ENCODE measurements around the gene CTAG1B.
"Not testable (repeated sequence)": the region's sequence is repeated elsewhere in the genome, so short reads cannot be mapped to it uniquely, and the experiment has no call there.

Gene CTAG1B

DNA sequence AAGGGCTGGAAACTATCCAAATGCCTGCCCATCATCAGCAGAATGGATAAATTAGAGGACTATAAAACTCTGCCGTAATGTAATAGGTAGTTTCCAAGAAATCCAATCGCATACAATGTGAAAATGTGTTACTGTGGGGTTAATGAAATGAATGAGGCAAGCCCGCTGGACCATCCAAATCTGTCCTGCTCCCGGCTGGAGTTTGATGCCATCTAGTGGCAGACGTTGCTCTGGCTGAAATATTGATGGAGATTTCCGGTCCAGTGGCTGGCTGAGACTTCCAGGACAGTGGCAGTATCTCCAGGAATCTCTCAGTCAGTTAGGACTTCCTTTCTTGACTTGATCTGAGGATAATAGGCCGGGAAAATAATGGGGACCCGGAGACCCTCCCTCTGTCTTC lies 36.1 kb downstream of the CTAG1B start:
- H2BK15ac ChIP-seq (ENCODE audit: low read depth, poor library complexity, severe bottlenecking); H3K4me2 ChIP-seq (ENCODE audit: low read length, poor library complexity, severe bottlenecking); H3K79me1 ChIP-seq (replicated peaks; ENCODE audit: low read length, poor library complexity, severe bottlenecking); H2AK5ac ChIP-seq (ENCODE audit: low read length, severe bottlenecking); H2BK12ac ChIP-seq (ENCODE audit: low read length in 2 of 2); H2AFZ ChIP-seq (ENCODE audit: low read depth, low read length); H2BK120ac ChIP-seq (ENCODE audit: low read depth, low read length); H4K8ac ChIP-seq (ENCODE audit: low read length); DNase-seq; H3K4ac ChIP-seq (ENCODE audit: low read depth in 1 of 2, low read length in 2 of 2); H3K9ac ChIP-seq (ENCODE audit: low read length); H3K4me3 ChIP-seq (ENCODE audit: insufficient read depth in 1 of 2, low read depth in 1 of 2, low read length in 2 of 2); H3K27ac ChIP-seq (ENCODE audit: low read length, poor library complexity, severe bottlenecking); H3K4me1 ChIP-seq (ENCODE audit: control insufficient read depth, insufficient read depth, low read depth, low read length); H4K91ac ChIP-seq (ENCODE audit: low read length); H3K36me3 ChIP-seq (ENCODE audit: control insufficient read depth in 1 of 2, insufficient read depth in 2 of 2, low read depth in 1 of 2, low read length in 2 of 2); H3K27me3 ChIP-seq (ENCODE audit: control insufficient read depth in 1 of 2, insufficient read depth in 1 of 2, low read length in 2 of 2); H3K23ac ChIP-seq (ENCODE audit: low read length in 2 of 2); H3K14ac ChIP-seq (ENCODE audit: low read length in 2 of 2); H3K18ac ChIP-seq (ENCODE audit: low read depth in 1 of 2, low read length in 2 of 2); H3K9me3 ChIP-seq (ENCODE audit: control insufficient read depth, low read length); H2BK5ac ChIP-seq (ENCODE audit: low read depth, low read length, poor library complexity, severe bottlenecking): not testable (repeated sequence)
- no CpG with 5 or more reads among the region's 8 CpGs for WGBS

- not testable (repeated sequence) for H2BK5ac ChIP-seq (ENCODE audit: low read depth, low read length, poor library complexity, severe bottlenecking); H4K91ac ChIP-seq (ENCODE audit: low read length); H3K4me3 ChIP-seq (ENCODE audit: insufficient read depth in 1 of 2, low read depth in 1 of 2, low read length in 2 of 2); H3K23ac ChIP-seq (ENCODE audit: low read length in 2 of 2); H3K36me3 ChIP-seq (ENCODE audit: control insufficient read depth in 1 of 2, insufficient read depth in 2 of 2, low read depth in 1 of 2, low read length in 2 of 2); H3K14ac ChIP-seq (ENCODE audit: low read length in 2 of 2); H3K79me1 ChIP-seq (replicated peaks; ENCODE audit: low read length, poor library complexity, severe bottlenecking); DNase-seq; H3K9me3 ChIP-seq (ENCODE audit: control insufficient read depth, low read length); H3K27me3 ChIP-seq (ENCODE audit: control insufficient read depth in 1 of 2, insufficient read depth in 1 of 2, low read length in 2 of 2); H2AK5ac ChIP-seq (ENCODE audit: low read length, severe bottlenecking); H2BK15ac ChIP-seq (ENCODE audit: low read depth, poor library complexity, severe bottlenecking); H2BK12ac ChIP-seq (ENCODE audit: low read length in 2 of 2); H3K18ac ChIP-seq (ENCODE audit: low read depth in 1 of 2, low read length in 2 of 2); H3K27ac ChIP-seq (ENCODE audit: low read length, poor library complexity, severe bottlenecking); H4K8ac ChIP-seq (ENCODE audit: low read length); H2AFZ ChIP-seq (ENCODE audit: low read depth, low read length); H3K4ac ChIP-seq (ENCODE audit: low read depth in 1 of 2, low read length in 2 of 2); H2BK120ac ChIP-seq (ENCODE audit: low read depth, low read length); H3K9ac ChIP-seq (ENCODE audit: low read length); H3K4me1 ChIP-seq (ENCODE audit: control insufficient read depth, insufficient read depth, low read depth, low read length); H3K4me2 ChIP-seq (ENCODE audit: low read length, poor library complexity, severe bottlenecking)
- WGBS = no CpG with 5 or more reads among the region's 5 CpGs
Measured at GRCh38 chrX:154575076-154575475, 44.0 kb downstream of the CTAG1B start.

DNA sequence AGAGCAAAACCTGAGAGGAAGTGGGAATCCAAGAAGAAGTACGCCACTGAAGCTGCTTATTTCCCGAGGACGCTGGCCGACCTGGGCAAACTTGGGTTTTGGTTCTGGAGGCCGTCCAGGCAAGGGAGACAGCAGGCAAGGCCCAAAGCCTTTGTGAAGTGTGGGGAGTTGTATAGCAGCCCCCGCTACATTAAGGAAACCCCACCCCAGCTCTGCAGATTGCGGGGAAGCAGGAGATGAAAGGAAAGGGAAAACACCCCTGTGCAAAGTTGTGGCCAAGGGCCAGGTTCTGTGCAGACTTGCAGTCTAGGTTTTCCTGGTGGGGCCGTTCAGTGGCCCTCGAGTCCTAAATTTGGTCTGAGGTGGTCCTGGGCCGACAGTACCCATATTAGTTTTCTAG lies 46.0 kb downstream of the CTAG1B start:
- not testable (repeated sequence) for H3K9ac ChIP-seq (ENCODE audit: low read length); H3K4me1 ChIP-seq (ENCODE audit: control insufficient read depth, insufficient read depth, low read depth, low read length)
- WGBS = no CpG with 5 or more reads among the region's 10 CpGs

GRCh38 chrX:154570361-154570760 lies 48.7 kb downstream of the CTAG1B start:
- H3K23ac ChIP-seq (ENCODE audit: low read length in 2 of 2); H2BK12ac ChIP-seq (ENCODE audit: low read length in 2 of 2); H3K36me3 ChIP-seq (ENCODE audit: control insufficient read depth in 1 of 2, insufficient read depth in 2 of 2, low read depth in 1 of 2, low read length in 2 of 2); DNase-seq; H3K4me1 ChIP-seq (ENCODE audit: control insufficient read depth, insufficient read depth, low read depth, low read length); H2AK5ac ChIP-seq (ENCODE audit: low read length, severe bottlenecking); H4K91ac ChIP-seq (ENCODE audit: low read length); H3K4me2 ChIP-seq (ENCODE audit: low read length, poor library complexity, severe bottlenecking); H3K27ac ChIP-seq (ENCODE audit: low read length, poor library complexity, severe bottlenecking); H2BK120ac ChIP-seq (ENCODE audit: low read depth, low read length); H2AFZ ChIP-seq (ENCODE audit: low read depth, low read length); H3K9ac ChIP-seq (ENCODE audit: low read length); H4K8ac ChIP-seq (ENCODE audit: low read length); H3K14ac ChIP-seq (ENCODE audit: low read length in 2 of 2); H3K4me3 ChIP-seq (ENCODE audit: insufficient read depth in 1 of 2, low read depth in 1 of 2, low read length in 2 of 2); H3K18ac ChIP-seq (ENCODE audit: low read depth in 1 of 2, low read length in 2 of 2); H2BK5ac ChIP-seq (ENCODE audit: low read depth, low read length, poor library complexity, severe bottlenecking); H3K9me3 ChIP-seq (ENCODE audit: control insufficient read depth, low read length); H3K27me3 ChIP-seq (ENCODE audit: control insufficient read depth in 1 of 2, insufficient read depth in 1 of 2, low read length in 2 of 2); H3K4ac ChIP-seq (ENCODE audit: low read depth in 1 of 2, low read length in 2 of 2); H2BK15ac ChIP-seq (ENCODE audit: low read depth, poor library complexity, severe bottlenecking); H3K79me1 ChIP-seq (replicated peaks; ENCODE audit: low read length, poor library complexity, severe bottlenecking): not testable (repeated sequence)
- no CpG with 5 or more reads among the region's 11 CpGs for WGBS

More for the DNA sequence above, 46.0 kb downstream of the CTAG1B start:
- H2BK5ac ChIP-seq (ENCODE audit: low read depth, low read length, poor library complexity, severe bottlenecking); H3K14ac ChIP-seq (ENCODE audit: low read length in 2 of 2); H4K91ac ChIP-seq (ENCODE audit: low read length); H2BK120ac ChIP-seq (ENCODE audit: low read depth, low read length); H3K79me1 ChIP-seq (replicated peaks; ENCODE audit: low read length, poor library complexity, severe bottlenecking); H3K27ac ChIP-seq (ENCODE audit: low read length, poor library complexity, severe bottlenecking); H3K9me3 ChIP-seq (ENCODE audit: control insufficient read depth, low read length); H3K4me3 ChIP-seq (ENCODE audit: insufficient read depth in 1 of 2, low read depth in 1 of 2, low read length in 2 of 2); H3K4me2 ChIP-seq (ENCODE audit: low read length, poor library complexity, severe bottlenecking); H2AK5ac ChIP-seq (ENCODE audit: low read length, severe bottlenecking); H3K18ac ChIP-seq (ENCODE audit: low read depth in 1 of 2, low read length in 2 of 2); H3K27me3 ChIP-seq (ENCODE audit: control insufficient read depth in 1 of 2, insufficient read depth in 1 of 2, low read length in 2 of 2); H2AFZ ChIP-seq (ENCODE audit: low read depth, low read length); H4K8ac ChIP-seq (ENCODE audit: low read length); H3K4ac ChIP-seq (ENCODE audit: low read depth in 1 of 2, low read length in 2 of 2); H3K36me3 ChIP-seq (ENCODE audit: control insufficient read depth in 1 of 2, insufficient read depth in 2 of 2, low read depth in 1 of 2, low read length in 2 of 2); H3K23ac ChIP-seq (ENCODE audit: low read length in 2 of 2); H2BK15ac ChIP-seq (ENCODE audit: low read depth, poor library complexity, severe bottlenecking); H2BK12ac ChIP-seq (ENCODE audit: low read length in 2 of 2); DNase-seq: not testable (repeated sequence)

Data from mesenchymal stem cell (in vitro differentiated cells and primary cell).